KMS-11 (cell line): ENCODE results near the gene ZNF384.
"Not testable (repeated sequence)": the region's sequence is repeated elsewhere in the genome, so short reads cannot be mapped to it uniquely, and the experiment has no call there.

Experiments used
- H2AFZ ChIP-seq: fragments of 200-600 bp; sonication (generic); 2 replicates; pipeline ENCODE4 v1.6.1; 2016; ENCODE audit warnings: antibody characterized with exemption, mixed run types, low read depth
- H3K27ac ChIP-seq: fragments of 200-600 bp; sonication (generic); 2 replicates; pipeline ENCODE4 v1.6.1; 2016; ENCODE audit warnings: mild to moderate bottlenecking, mixed run types
- H3K27me3 ChIP-seq: fragments of 200-600 bp; sonication (generic); 2 replicates; pipeline ENCODE4 v1.6.1; 2017; ENCODE audit warnings: mild to moderate bottlenecking, low read depth, mixed run types, moderate library complexity; ENCODE audit not compliant: insufficient read depth
- H3K36me3 ChIP-seq: fragments of 200-600 bp; sonication (generic); 2 replicates; pipeline ENCODE4 v1.6.1; 2017; ENCODE audit warnings: mild to moderate bottlenecking, mixed run types; ENCODE audit not compliant: insufficient read depth
- H3K4me1 ChIP-seq: fragments of 200-600 bp; sonication (generic); 2 replicates; pipeline ENCODE4 v1.6.1; 2016; ENCODE audit warnings: mild to moderate bottlenecking, low read depth, mixed run types; ENCODE audit not compliant: poor library complexity, severe bottlenecking
- H3K4me2 ChIP-seq: fragments of 200-600 bp; sonication (generic); 2 replicates; pipeline ENCODE4 v1.7.0; 2016; ENCODE audit warnings: mild to moderate bottlenecking, mixed run types
- H3K4me3 ChIP-seq: fragments of 200-600 bp; sonication (generic); IDR thresholded peaks from 2 replicates; pipeline ENCODE4 v1.6.1; 2017; ENCODE audit warnings: low read depth, low read length, mixed read lengths; ENCODE audit not compliant: insufficient read depth
- H3K79me2 ChIP-seq: fragments of 200-600 bp; sonication (generic); 2 replicates; pipeline ENCODE4 v1.6.1; 2016; ENCODE audit warnings: low read depth, mixed run types; ENCODE audit not compliant: insufficient read depth
- H3K9ac ChIP-seq: fragments of 200-600 bp; sonication (generic); 2 replicates; pipeline ENCODE4 v1.6.1; 2016; ENCODE audit warnings: mild to moderate bottlenecking, mixed run types
- H4K20me1 ChIP-seq: fragments of 200-600 bp; sonication (generic); 2 replicates; pipeline ENCODE4 v1.6.1; 2016; ENCODE audit warnings: mild to moderate bottlenecking, mixed run types; ENCODE audit not compliant: insufficient read depth
- TF ChIP-seq, protein P1 (sequence below): fragments of 200-600 bp; sonication (generic); conservative IDR thresholded peaks from 2 replicates; pipeline ENCODE4 v1.6.1; 2017; ENCODE audit warnings: low read depth, mild to moderate bottlenecking, antibody characterized with exemption, low read length, moderate library complexity, mixed read lengths

Gene ZNF384

DNA sequence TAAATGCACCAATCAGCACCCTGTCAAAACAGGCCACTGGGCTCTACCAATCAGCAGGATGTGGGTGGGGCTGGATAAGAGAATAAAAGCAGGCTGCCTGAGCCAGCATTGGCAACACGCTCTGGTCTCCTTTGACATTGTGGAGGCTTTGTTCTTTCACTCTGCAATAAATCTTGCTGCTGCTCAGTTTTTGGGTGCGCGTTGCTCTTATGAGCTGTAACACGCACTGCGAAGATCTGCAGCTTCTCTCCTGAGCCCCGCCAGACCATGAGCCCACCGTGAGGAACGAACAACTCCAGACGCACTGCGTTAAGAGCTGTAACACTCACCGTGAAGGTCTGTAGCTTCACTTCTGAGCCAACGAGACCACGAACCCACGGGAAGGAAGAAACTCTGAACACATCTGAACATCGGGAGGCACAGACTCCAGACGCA lies 19.8 kb upstream of the ZNF384 start:
- TF ChIP-seq, protein P1, sequence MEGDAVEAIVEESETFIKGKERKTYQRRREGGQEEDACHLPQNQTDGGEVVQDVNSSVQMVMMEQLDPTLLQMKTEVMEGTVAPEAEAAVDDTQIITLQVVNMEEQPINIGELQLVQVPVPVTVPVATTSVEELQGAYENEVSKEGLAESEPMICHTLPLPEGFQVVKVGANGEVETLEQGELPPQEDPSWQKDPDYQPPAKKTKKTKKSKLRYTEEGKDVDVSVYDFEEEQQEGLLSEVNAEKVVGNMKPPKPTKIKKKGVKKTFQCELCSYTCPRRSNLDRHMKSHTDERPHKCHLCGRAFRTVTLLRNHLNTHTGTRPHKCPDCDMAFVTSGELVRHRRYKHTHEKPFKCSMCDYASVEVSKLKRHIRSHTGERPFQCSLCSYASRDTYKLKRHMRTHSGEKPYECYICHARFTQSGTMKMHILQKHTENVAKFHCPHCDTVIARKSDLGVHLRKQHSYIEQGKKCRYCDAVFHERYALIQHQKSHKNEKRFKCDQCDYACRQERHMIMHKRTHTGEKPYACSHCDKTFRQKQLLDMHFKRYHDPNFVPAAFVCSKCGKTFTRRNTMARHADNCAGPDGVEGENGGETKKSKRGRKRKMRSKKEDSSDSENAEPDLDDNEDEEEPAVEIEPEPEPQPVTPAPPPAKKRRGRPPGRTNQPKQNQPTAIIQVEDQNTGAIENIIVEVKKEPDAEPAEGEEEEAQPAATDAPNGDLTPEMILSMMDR = no peak
- Histone ChIP-seq H4K20me1 (no peaks in the 10 kb centered on the region), H3K4me1 (no peaks in the 10 kb centered on the region), H3K4me2 (no peak overlapping the region), H3K27ac (no peak overlapping the region), H3K27me3 (peaks cover 7% of the 10 kb centered on the region; the same call in 1 of the 2 replicates), H2AFZ (no peak overlapping the region), H3K79me2 (no peaks in the 10 kb centered on the region), H3K9ac (no peak overlapping the region), H3K36me3 (no peaks in the 10 kb centered on the region), H3K4me3 (no peak overlapping the region)

DNA sequence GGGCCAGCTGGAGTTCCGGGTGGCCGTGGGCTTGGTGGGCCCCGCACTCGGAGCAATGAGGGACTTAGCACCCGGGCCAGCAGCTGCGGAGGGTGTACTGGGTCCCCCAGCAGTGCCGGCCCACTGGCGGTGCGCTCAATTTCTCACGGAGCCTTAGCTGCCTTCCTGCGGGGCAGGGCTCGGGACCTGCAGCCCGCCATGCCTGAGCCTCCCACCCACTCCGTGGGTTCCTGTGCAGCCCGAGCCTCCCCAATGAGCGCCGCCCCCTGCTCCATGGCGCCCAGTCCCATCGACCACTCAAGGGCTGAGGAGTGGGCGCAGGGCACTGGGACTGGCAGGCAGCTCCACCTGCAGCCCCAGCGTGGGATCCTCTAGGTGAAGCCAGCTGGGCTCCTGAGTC lies 19.2 kb upstream of the ZNF384 start:
- H3K4me2 ChIP-seq, H3K4me1 ChIP-seq, H4K20me1 ChIP-seq, H3K4me3 ChIP-seq, H3K36me3 ChIP-seq, H3K79me2 ChIP-seq, H2AFZ ChIP-seq, H3K9ac ChIP-seq, H3K27ac ChIP-seq: not testable (repeated sequence)
- peaks cover 13% of the 10 kb centered on the region for H3K27me3 ChIP-seq

DNA sequence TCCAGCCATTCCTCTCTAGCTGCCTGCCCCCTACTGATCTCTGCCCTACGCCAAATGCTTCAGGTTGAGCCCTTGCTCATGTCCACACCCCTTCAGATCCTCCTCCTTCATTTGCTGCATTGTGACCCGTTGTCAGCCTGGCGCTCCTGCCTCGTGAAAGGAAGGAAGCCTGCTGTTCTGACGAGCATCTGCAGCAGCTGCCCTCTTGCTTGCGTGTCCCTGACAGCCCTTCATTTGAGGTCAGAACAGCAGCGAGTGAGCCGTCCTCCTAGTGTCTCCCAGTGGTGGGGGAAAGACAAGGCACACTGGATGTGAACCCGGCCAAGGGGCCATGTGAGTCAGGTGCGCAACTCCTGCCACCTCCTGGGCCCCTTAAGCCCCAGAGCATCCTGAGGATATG lies 14.5 kb upstream of the ZNF384 start:
- no peak overlapping the region for H2AFZ ChIP-seq
- H3K27me3 ChIP-seq = peaks cover 55% of the 10 kb centered on the region
- no peaks in the 10 kb centered on the region for H3K79me2 ChIP-seq
- H3K36me3 ChIP-seq = no peaks in the 10 kb centered on the region
- no peak overlapping the region for H3K27ac ChIP-seq
- H3K4me1 ChIP-seq = no peaks in the 10 kb centered on the region
- H4K20me1 ChIP-seq = no peaks in the 10 kb centered on the region
- H3K4me2 ChIP-seq = no peak overlapping the region
- no peak overlapping the region for H3K9ac ChIP-seq
- TF ChIP-seq, protein P1 = no peak
- no peak overlapping the region for H3K4me3 ChIP-seq

DNA sequence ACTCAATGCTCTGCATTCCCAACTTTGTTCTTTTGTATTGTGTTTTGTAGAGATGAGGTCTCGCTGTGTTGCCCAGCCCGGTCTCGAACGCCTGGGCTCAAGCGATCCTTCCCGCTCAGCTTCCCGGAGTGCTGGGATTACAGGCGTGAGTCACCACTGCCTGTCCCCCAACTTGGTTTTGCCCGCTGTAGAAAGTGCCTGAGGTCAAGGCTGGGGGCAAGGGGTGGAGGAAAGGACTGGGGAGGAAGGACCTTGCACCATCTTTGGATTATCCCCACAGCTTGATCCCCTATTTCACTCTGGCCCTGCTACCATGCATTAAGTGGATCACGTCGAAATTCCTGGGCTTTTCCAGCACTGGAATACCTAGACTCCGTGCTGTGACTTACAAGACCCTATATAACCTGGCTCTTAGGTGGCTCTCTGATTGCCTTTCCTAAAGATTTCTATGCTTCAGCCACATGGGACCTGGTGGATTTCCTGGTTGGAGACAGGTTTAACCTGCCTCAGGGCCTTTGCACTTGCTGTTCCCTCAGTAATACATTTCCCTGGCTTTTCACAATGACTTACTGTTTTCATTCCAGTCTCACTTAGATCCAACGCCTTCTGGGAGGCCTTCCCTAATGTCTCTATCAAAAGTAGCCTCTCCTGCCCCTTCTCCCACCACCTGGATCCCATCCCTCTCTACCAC lies 12.0 kb upstream of the ZNF384 start:
- H3K4me3 ChIP-seq = no peak overlapping the region
- H2AFZ ChIP-seq = no peak overlapping the region
- no peaks in the 10 kb centered on the region for H3K36me3 ChIP-seq
- peaks cover 65% of the 10 kb centered on the region for H3K27me3 ChIP-seq
- no peak overlapping the region for H3K9ac ChIP-seq
- no peaks in the 10 kb centered on the region for H4K20me1 ChIP-seq
- no peaks in the 10 kb centered on the region for H3K4me1 ChIP-seq
- no peak overlapping the region for H3K27ac ChIP-seq
- TF ChIP-seq, protein P1 = no peak
- H3K79me2 ChIP-seq = no peaks in the 10 kb centered on the region
- H3K4me2 ChIP-seq = no peak overlapping the region

DNA sequence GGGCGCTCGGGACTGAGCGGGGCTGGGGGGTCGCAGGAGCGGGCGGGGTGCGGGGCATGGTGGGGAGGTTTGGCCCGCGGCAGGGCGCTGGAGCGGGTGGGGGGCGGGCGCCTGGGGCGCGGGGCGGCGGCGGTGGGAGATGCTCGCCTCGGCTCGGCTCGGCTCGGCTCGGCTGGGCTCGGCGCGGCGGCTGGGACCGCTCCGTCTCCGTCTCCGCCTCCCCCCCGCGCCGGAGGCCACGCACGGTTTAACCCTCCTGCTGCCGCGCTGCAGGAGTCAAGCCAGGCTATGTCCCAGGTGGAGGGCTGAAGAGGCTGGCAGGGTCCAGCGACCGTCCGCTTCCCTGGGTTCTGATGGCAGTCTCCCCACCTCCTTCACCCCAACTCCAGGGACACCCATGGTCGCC lies 11.5 kb upstream of the ZNF384 start, which contains the start of gene PIANP:
TSS of gene PIANP (minus strand) at position 170 of the 406 bp plus-strand sequence. CDS start 2,754 bp downstream, outside the sequence.
- peaks cover 71% of the 10 kb centered on the region for H3K27me3 ChIP-seq
- no peaks in the 10 kb centered on the region for H3K79me2 ChIP-seq
- no peak within 1 kb of the TSS for H3K27ac ChIP-seq
- TF ChIP-seq, protein P1 = no peak
- H3K4me3 ChIP-seq = no peak within 1 kb of the TSS
- no peaks in the 10 kb centered on the region for H3K36me3 ChIP-seq
- no peak within 1 kb of the TSS; the same call in 1 of the 2 replicates for H2AFZ ChIP-seq
- H3K4me2 ChIP-seq = no peak within 1 kb of the TSS
- H3K9ac ChIP-seq = no peak within 1 kb of the TSS
- H4K20me1 ChIP-seq = no peaks in the 10 kb centered on the region
- H3K4me1 ChIP-seq = no peaks in the 10 kb centered on the region
